Endothelial cell of umbilical vein (primary cell): Measurements from ENCODE around the gene D2HGDH. TPM values are rescaled to one million over a fixed set of nuclear protein-coding genes. Genes with fewer than 3 reads are reported as not detected.

Experiments
- BruUV-seq: library from RNA; stranded (reverse); fragments of 400-500 nt; replicated peaks from 2 replicates; lab custom pipeline; 2021; lab: Mats Ljungman, UMichigan
- CTCF ChIA-PET: fragments of 300-600, 350-600 bp; sonication (Branson Sonifier 250); formaldehyde crosslinking; loops from one replicate; lab custom pipeline; 2021; ENCODE audit warnings: antibody characterized with exemption, inconsistent platforms; lab: Charles Lee
- POLR2A ChIA-PET: fragments of 300-600, 350-600 bp; sonication (Branson Sonifier 250); formaldehyde crosslinking; loops from one replicate; lab custom pipeline; 2021; ENCODE audit warnings: antibody characterized with exemption, inconsistent platforms; lab: Charles Lee
- DNase-seq: peaks from one replicate; pipeline ENCODE4 v3.0.0-alpha.2; 2011; ENCODE audit warnings: low read depth, low spot score
- FAIRE-seq: peaks from 2 replicates; lab custom pipeline; 2011; peaks lifted over from hg19 to GRCh38; lab: Jason Lieb, UNC
- H2AFZ ChIP-seq: 2 replicates; pipeline ENCODE4 v1.6.0; 2012; ENCODE audit warnings: low read depth, low read length, control low read depth, inconsistent platforms
- H3K27ac ChIP-seq: 2 replicates; pipeline ENCODE4 v1.5.1; 2011; ENCODE audit warnings: low read depth, mild to moderate bottlenecking, control low read depth, low read length, moderate library complexity; ENCODE audit not compliant: insufficient read depth
- H3K27me3 ChIP-seq, 2 experiments: 2 replicates each; pipeline versions ENCODE4 v1.6.0 to v1.6.1; 2011; ENCODE audit warnings: low read length in 2 of 2, mixed read lengths in 1 of 2; ENCODE audit not compliant: control insufficient read depth in 2 of 2, insufficient read depth in 2 of 2
- H3K36me3 ChIP-seq, 2 experiments: 2 replicates in 1 of 2; 3 replicates in 1 of 2; pipeline ENCODE4 v1.5.1; 2011; ENCODE audit warnings: low read length in 2 of 2, mild to moderate bottlenecking in 1 of 2, moderate library complexity in 1 of 2; ENCODE audit not compliant: control insufficient read depth in 2 of 2, insufficient read depth in 2 of 2; ENCODE audit errors: extremely low read depth in 1 of 2
- H3K4me1 ChIP-seq: 3 replicates; pipeline ENCODE4 v1.5.1; 2011; ENCODE audit warnings: mild to moderate bottlenecking, low read length; ENCODE audit not compliant: control insufficient read depth, insufficient read depth; ENCODE audit errors: extremely low read depth
- H3K4me2 ChIP-seq: 2 replicates; pipeline ENCODE4 v1.6.1; 2011; ENCODE audit warnings: low read length, control low read depth, mixed read lengths; ENCODE audit not compliant: insufficient read depth
- H3K4me3 ChIP-seq, 3 experiments: fragments of 200-600 bp in 1 of 3; sonication (generic), shearing (Covaris generic) in 1 of 3; replicated peaks in 1 of 3; 2 replicates each; pipeline ENCODE4 v1.5.1; 2011 to 2016; ENCODE audit warnings: control low read depth in 3 of 3, low read length in 3 of 3, mild to moderate bottlenecking in 2 of 3, inconsistent platforms in 1 of 3, low read depth in 1 of 3, moderate library complexity in 1 of 3; ENCODE audit not compliant: insufficient read depth in 1 of 3
- H3K79me2 ChIP-seq: 2 replicates; pipeline ENCODE4 v1.6.0; 2012; ENCODE audit warnings: low read length, inconsistent platforms; ENCODE audit not compliant: control insufficient read depth, insufficient read depth
- H3K9ac ChIP-seq: replicated peaks from 2 replicates; pipeline ENCODE3; 2011; ENCODE audit warnings: low read length, control low read depth; ENCODE audit not compliant: insufficient read depth; ENCODE audit errors: extremely low read depth
- H3K9me1 ChIP-seq: replicated peaks from 3 replicates; pipeline ENCODE4 v1.6.0; 2011; ENCODE audit warnings: mild to moderate bottlenecking, low read length; ENCODE audit not compliant: control insufficient read depth, insufficient read depth; ENCODE audit errors: extremely low read depth
- H3K9me3 ChIP-seq: replicated peaks from 2 replicates; pipeline ENCODE4 v1.5.1; 2012; ENCODE audit warnings: low read length, inconsistent platforms; ENCODE audit not compliant: control insufficient read depth, insufficient read depth
- H4K20me1 ChIP-seq: replicated peaks from 2 replicates; pipeline ENCODE3; 2011; ENCODE audit warnings: mild to moderate bottlenecking, low read length; ENCODE audit not compliant: control insufficient read depth, insufficient read depth; ENCODE audit errors: extremely low read depth
- CTCF ChIP-seq, 2 donors: IDR thresholded peaks; 1 replicate in 1 of 2; 2 replicates in 1 of 2; pipeline ENCODE4 v1.5.1; 2011; ENCODE audit warnings: low read length in 2 of 2, mild to moderate bottlenecking in 2 of 2, moderate library complexity in 2 of 2, control low read depth in 1 of 2, inconsistent platforms in 1 of 2, low read depth in 1 of 2; ENCODE audit not compliant: insufficient read depth in 1 of 2; ENCODE audit errors: extremely low read depth in 1 of 2
- EZH2 ChIP-seq: IDR thresholded peaks from 2 replicates; pipeline ENCODE4 v1.6.1; 2012; ENCODE audit warnings: borderline replicate concordance, low read depth, mild to moderate bottlenecking, moderate library complexity, low read length, inconsistent platforms; ENCODE audit not compliant: severe bottlenecking
- FOS ChIP-seq: IDR thresholded peaks from 2 replicates; pipeline ENCODE4 v1.6.1; 2011; ENCODE audit warnings: mild to moderate bottlenecking, low read length, moderate library complexity, borderline replicate concordance; ENCODE audit not compliant: insufficient read depth
- GATA2 ChIP-seq: IDR thresholded peaks from 2 replicates; pipeline ENCODE4 v1.7.0; 2011; ENCODE audit warnings: low read depth, mild to moderate bottlenecking, moderate library complexity, mixed read lengths, low read length; ENCODE audit not compliant: insufficient read length, insufficient read depth
- JUN ChIP-seq: IDR thresholded peaks from 2 replicates; pipeline ENCODE4 v1.6.1; 2011; ENCODE audit warnings: borderline replicate concordance, low read depth; ENCODE audit not compliant: insufficient read length, insufficient read depth
- MAX ChIP-seq: IDR thresholded peaks from 2 replicates; pipeline ENCODE4 v1.6.1; 2011; ENCODE audit not compliant: insufficient read depth, insufficient read length
- MYC ChIP-seq: IDR thresholded peaks from one replicate; pipeline ENCODE4 v1.6.1; 2011; ENCODE audit warnings: mild to moderate bottlenecking, low read depth, low read length
- POLR2A ChIP-seq: IDR thresholded peaks from 2 replicates; pipeline ENCODE4 v1.6.1; 2012; ENCODE audit warnings: low read depth, mild to moderate bottlenecking, control low read depth, low read length
- POLR2AphosphoS5 ChIP-seq: IDR thresholded peaks from 2 replicates; pipeline ENCODE4 v1.6.1; 2012; ENCODE audit warnings: low read depth, mild to moderate bottlenecking, control low read depth, low read length, moderate library complexity; ENCODE audit not compliant: insufficient read depth
- dilution Hi-C: fragments of 300-500 bp; cut with MboI; formaldehyde crosslinking; loops from one replicate; pipeline ENCODE4 v1.15.0; 2019; ENCODE audit warnings: low sequenced_read_pairs; ENCODE audit not compliant: extremely low pct_ligation_motif_present
- intact Hi-C: fragments of 100-400 bp; cut with micrococcal nuclease; formaldehyde crosslinking; loops from one replicate; pipeline ENCODE4 v1.10.0; 2022
- polyA plus RNA-seq, 4 experiments: library from polyadenylated mRNA; depleted of rRNA in 3 of 4; stranded (reverse) in 3 of 4; unstranded in 1 of 4; fragments of >200 nt; gene quantifications; 2 replicates each; pipeline versions ENCODE4 v1.2.1 to v1.2.3, GENCODE V29; 2011 to 2012; ENCODE audit warnings: missing spikeins in 1 of 4
- total RNA-seq: library from RNA; stranded (reverse); gene quantifications from 2 replicates; pipeline ENCODE4 v1.2.3, GENCODE V29; 2021

Gene D2HGDH
- total and polyA plus RNA-seq, 2 donors (not counting 3 experiments of a cell fraction or from before 2014, with no cell fraction given): 22.3 TPM

DNA sequence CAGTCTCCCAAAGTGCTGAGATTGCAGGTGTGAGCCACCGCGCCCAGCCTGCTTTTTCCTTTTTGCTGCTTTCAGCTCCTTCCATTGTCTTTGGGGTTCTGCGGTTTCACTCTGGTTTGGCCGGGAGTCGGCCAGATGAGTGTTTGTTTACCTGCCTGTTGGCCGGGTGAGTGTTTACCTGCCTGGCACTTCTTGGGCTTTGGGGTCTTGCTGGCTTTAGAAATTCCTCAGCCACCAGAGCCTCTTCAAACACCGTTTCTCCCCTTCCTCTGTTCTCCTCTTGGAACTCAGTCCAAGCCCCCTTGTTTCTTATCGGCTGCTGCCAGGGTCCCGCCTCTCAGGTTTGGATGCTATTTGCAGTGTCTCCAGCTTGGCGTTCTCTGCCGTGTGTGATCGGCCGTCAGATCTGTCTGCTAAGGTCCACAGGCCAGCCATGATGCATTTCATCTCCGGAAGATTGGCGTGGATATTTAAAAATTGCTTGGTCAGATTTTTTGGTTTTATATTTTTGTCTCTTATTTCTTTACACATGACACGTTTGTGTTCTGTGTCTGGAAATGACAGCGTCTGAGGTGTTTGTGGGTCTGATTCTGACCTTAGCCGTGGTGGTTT, 28.0 kb downstream of the D2HGDH start:
- dilution Hi-C loops: no loop called here
- no peak for FAIRE-seq
- BruUV-seq: no TSS peak

GRCh38 chr2:241762933-241763369, 28.5 kb downstream of the D2HGDH start:
- Histone ChIP-seq H3K4me3 (no peak overlapping the region), H3K27me3 (no peaks in the 10 kb centered on the region), H3K9me3 (no peaks in the 10 kb centered on the region), H3K4me2 (no peak overlapping the region), H3K79me2 (no peaks in the 10 kb centered on the region), H3K4me1 (no peaks in the 10 kb centered on the region), H3K9me1 (no peaks in the 10 kb centered on the region), H3K9ac (no peak overlapping the region), H4K20me1 (no peaks in the 10 kb centered on the region), H2AFZ (no peak overlapping the region), H3K36me3 (peaks cover 0 to 2% of the 10 kb centered on the region in 2 experiments), H3K27ac (no peak overlapping the region)
- no peak for TF ChIP-seq JUN
- TF ChIP-seq CTCF (IDR thresholded peaks at IDR 0.05; ENCODE audit: extremely low read depth in 1 of 2, insufficient read depth in 1 of 2, low read depth in 1 of 2, low read length in 2 of 2): no peak
- no peak for TF ChIP-seq EZH2
- TF ChIP-seq MAX: no peak
- TF ChIP-seq POLR2AphosphoS5: no peak
- no peak for TF ChIP-seq FOS
- TF ChIP-seq POLR2A: no peak
- no peak for TF ChIP-seq MYC
- no peak for TF ChIP-seq GATA2
- dilution Hi-C loops: no loop called here
- no peak for DNase-seq
- no peak for FAIRE-seq
- intact Hi-C loops: no loop called here
- POLR2A ChIA-PET: no interaction called here
- BruUV-seq: no TSS peak
- CTCF ChIA-PET: no interaction called here

More for the DNA sequence above, 28.0 kb downstream of the D2HGDH start:
- no peaks in the 10 kb centered on the region for H3K4me1 ChIP-seq
- no peaks in the 10 kb centered on the region for H3K27me3 ChIP-seq
- no peaks in the 10 kb centered on the region for H3K79me2 ChIP-seq
- H3K9me1 ChIP-seq: no peaks in the 10 kb centered on the region
- H3K9me3 ChIP-seq: no peaks in the 10 kb centered on the region
- DNase-seq: no peak
- no peak overlapping the region for H3K27ac ChIP-seq
- ChIA-PET POLR2A (no interaction called here), CTCF (no interaction called here)
- H3K4me2 ChIP-seq: no peak overlapping the region
- TF ChIP-seq MYC: no peak
- intact Hi-C loops: no loop called here
- no peaks in the 10 kb centered on the region for H4K20me1 ChIP-seq
- no peak overlapping the region for H3K4me3 ChIP-seq
- H3K36me3 ChIP-seq: peaks cover 0 to 1% of the 10 kb centered on the region in 2 experiments
- H2AFZ ChIP-seq: no peak overlapping the region
- H3K9ac ChIP-seq: no peak overlapping the region
